Limb (tissue), 2 donors: ENCODE measurements around the gene BPIFA1.

ENCODE experiments used
- DNase-seq, 2 donors: peaks; one replicate each; pipeline ENCODE4 v3.0.0-alpha.2; 2016; ENCODE audit errors: extremely low spot score in 2 of 2

Gene BPIFA1

DNA sequence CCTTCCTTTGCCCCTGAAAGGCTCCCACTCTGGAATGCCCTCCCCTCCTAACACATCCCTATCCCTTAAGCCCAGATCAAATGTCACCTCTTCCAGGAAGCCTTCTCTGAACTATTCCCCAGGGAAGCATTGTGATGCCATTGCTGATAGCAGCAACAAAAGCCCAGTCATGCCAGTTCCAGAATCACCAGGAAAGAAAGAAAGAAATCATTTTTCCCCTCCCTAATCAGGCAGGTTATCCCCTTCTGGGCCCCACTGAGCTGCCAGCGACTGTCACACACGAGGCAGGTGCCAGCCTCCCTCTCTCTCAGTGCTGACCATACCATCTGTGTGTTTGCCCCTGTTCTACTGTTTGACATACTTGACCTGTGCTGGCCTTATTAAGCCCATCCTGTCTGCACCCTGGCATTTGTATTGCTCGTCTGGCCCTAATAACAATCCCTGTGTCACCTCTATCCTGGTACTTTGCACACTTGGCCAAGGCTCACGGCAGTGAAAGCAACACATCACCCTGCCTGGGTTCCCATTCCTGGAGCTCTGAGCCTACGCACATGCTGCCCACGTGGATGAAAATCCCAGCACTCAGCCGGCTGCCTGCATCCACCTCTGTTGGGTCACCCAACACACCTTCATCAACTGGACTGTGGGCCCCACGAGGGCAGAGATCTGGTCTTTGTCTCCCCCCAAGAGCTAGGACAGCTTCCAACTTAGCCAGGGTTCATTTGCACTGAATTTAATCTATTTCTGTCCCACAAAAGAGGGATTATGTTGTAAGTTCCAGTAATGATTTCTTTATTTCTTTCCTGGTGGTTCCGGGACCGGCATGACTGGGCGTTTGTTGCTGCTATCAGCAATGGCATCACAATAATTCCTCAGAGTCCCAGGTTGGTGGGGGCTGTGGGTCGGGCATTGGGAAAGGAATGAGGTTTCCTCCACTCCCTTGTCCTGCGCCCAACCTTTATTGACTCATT lies 42.0 kb downstream of the BPIFA1 start:
- DNase-seq: no peak

DNA sequence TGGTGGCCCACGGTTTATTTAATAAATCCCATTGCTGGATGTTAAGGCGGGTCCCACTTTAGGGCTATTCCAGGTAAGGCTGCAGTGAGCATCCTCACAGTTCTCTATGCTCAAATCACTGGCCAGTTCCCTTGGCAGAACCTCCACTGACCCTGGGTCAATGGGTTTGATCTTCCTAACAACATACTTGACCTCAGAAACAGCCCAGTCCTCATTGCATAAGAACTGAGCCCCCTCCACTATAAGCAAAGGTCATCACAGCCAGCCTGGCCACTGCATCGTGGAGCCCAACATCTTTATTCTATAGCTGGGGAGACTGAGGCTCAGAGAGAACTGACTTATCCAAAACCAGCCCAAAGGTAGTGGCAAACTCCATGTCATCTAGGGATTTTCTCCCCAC lies 42.9 kb downstream of the BPIFA1 start:
- no peak for DNase-seq

DNA sequence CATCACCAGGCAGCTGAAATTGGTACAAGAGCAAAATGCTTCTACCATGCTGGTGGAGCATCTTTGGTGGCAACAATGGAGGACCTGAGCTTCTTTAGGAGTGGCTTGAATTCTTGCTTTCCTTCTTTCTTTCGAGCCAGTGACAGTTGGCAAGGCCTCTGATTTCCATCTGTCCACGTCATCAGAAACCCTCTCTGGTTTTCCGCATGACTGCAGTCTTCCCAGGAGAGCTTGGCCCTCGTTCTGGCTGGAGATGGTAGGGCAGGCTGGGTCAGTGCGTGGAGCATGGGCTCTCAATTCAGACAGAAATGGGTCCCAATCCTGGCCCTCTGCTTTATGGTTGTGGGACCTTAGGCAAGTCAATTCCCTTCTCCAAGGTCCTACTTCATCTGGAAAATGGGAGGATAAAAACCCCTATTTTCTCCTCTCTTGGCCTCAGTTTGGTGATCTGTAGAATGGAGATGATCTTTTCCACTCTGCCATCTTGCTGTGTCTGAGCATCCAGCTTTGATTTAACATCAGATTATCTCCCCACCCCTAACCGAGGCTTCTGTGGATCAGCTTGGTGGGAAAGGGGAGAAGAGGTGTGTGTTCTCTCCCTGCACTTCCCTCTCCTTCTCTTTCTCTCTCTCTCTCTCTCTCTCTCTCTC lies 43.6 kb downstream of the BPIFA1 start:
- DNase-seq: no peak

DNA sequence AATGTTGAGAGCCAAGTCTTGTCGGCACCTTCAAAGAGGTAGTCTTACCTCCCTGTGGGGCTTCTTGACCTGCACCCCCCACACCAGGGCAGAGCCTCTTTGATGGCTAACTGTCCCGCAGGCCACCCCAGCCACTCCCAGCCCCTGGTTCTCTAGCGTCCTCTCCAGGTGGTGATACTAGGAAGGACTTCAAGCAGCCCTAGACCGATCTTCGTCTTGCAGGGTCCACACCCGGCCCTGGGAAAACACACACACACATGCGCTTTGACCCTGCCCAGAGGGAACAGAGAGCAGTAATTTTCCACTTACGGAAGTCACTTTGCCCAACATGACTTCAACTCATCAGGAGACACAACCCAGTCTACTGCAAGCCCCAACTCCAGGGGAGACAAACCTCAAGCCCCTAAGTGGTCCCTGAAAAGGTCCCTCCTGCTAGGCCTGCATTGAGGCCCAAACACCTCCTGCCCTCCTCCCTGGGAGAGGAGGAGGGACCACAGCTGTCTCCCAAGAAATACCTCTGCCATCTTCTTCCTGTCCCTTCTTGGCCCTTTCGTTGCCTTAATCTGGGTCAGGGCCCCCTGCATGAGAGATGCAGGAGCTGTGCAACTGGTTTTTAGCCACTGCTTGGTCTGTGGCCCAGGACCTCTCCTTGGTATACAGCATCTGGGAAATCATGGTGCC lies 44.3 kb downstream of the BPIFA1 start:
- DNase-seq: no peak

DNA sequence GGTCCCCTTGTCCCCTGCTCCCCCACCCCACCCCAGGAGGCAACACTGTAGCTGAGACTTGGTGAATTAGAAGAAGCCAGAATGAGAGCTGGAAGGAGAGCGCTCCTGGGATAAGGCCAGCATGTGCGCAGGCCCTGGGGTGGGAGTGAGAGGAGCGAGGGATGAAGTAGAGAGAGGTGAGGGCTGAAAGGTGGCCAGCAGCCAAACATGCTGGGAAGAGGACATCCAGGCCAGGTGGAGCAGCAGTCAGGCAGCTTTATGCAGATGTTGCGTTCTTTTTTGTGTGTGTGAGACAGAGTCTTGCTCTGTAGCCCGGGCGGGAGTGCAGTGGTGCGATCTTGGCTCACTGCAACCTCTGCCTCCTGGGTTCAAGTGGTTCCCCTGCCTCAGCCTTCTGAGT lies 45.0 kb downstream of the BPIFA1 start:
- DNase-seq: no peak

DNA sequence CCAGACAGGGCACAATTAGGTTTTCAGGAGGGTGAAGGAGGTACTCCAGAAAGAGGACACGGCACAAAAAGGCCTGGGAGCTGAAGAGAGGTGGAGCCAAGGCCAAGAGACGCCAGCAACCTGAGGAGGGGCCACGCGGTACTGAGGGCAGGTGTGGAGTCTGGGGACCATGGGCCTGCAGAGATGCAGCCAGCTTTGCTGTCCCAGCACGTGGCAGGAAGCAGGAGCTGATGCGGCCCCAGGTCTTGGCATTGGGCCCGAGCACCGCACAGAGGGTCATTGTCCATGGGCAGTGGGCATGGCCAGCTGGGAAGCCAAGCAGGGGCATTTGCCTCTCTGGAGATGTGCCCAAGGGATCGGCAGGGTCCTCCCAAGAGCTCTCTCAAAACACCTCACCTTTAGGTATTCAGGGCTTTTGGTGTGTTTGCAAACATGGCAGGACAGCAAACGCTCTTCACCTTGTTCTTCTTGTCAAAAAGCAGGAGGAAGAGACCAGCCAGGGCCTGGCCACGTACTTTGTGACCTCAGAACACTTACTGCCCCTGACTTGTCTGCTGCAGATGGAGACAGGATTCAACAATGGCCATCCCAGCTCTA lies 45.9 kb downstream of the BPIFA1 start:
- DNase-seq: peak in 1 of 2 donors; percentile 51

DNA sequence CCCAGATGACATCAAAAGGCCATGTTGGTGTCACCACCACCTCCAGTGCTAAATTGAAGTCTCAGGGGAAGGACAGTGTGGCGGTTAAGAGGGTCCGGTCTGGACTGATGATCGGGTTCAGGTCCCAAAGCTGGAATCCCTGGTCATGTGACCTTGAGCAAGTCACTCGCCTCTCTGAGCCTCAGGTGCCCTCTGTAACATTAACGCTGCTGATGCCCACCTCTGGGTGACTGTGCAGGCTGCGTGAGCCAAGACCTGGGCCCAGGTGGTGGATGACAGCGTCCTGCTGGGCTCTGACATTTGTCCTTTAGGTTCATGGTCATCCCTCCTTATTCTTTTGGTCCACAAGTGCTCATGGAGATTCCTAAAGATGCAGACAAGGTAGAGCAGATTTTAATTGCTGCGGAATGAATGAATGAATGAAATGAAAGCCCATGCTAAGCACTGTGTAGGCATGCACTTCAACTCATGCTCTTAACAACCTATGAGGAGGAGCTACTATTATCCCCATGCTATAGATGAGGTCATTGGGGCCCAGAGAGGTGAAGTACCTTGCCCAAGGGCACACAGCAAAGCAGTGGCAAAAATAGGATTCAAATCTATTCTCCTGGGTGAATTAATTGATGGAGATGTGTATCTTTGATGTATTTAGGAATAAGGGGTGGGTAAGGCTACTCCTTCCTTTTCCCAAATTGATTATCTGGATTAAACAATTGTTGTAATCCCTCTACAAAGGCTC lies 46.6 kb downstream of the BPIFA1 start:
- DNase-seq: no peak

DNA sequence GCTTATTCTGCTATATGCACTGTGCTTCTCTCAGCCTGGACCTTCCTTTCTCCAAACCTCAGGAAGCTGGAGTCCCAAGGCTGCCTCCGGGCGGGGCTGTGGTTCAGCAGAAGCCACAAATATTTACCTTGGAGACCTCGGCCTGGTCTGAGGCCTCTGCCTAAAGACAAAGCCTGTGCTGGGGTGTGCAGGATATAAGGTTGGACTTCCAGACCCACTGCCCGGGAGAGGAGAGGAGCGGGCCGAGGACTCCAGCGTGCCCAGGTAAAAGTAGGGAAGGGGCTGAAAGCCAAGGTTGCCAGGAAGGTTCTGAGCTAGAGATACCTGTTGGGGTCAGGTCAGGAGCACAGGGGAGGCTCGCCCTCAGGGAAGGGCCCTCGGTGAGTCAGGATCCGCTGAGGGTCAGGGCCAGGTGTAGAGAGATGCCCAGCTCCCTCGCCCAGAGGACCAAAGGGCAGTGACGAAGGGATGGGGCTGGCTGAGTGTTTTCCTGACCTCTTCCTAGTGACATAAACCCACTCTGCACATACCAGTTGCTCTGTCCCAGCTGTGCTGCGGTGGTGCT lies 47.3 kb downstream of the BPIFA1 start, which contains the start of gene BPIFB1:
Gene BPIFB1, plus strand, starts transcription at position 224 of the 565 bp plus-strand sequence. CDS start 2,860 bp downstream, outside the sequence.
- DNase-seq: no peak

DNA sequence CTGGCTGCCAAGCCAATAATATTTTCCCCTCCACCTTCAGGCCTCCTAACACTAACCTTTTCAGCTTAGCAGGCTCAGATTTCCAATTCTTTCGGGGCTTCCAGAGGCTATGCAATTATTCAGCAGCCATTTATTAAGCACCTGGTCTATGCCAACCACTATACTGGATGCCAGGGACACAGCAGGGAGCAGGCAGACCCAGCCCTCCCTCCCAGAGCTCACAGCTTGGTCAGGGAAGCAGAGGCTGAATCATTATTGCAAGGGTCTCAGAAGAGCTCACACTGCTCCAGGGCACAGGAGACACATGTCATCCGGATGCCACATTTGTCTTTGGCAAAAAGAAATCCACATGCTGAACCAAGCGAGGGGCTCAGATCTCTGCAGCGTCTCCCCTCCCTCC lies 48.5 kb downstream of the BPIFA1 start:
- DNase-seq: no peak

DNA sequence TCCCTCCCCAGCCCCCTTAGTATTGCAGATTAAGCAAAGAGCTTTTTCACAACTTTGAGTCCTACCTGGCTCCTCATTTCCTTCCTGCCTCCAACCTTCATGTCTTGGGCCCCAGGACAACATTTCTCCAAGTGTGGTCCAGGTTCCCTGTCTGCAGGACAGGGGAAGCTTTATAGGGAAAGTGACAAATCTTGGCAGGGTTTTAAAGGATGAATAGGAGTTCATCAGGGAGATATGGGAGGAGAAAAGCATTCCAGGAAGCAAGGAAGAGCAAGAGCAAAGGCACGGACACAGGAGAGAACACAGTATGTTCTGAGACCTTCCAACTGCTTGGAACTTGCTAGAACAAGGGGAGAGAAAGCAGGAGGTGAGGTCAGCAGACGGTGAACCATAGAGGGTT lies 49.1 kb downstream of the BPIFA1 start:
- DNase-seq: no peak

DNA sequence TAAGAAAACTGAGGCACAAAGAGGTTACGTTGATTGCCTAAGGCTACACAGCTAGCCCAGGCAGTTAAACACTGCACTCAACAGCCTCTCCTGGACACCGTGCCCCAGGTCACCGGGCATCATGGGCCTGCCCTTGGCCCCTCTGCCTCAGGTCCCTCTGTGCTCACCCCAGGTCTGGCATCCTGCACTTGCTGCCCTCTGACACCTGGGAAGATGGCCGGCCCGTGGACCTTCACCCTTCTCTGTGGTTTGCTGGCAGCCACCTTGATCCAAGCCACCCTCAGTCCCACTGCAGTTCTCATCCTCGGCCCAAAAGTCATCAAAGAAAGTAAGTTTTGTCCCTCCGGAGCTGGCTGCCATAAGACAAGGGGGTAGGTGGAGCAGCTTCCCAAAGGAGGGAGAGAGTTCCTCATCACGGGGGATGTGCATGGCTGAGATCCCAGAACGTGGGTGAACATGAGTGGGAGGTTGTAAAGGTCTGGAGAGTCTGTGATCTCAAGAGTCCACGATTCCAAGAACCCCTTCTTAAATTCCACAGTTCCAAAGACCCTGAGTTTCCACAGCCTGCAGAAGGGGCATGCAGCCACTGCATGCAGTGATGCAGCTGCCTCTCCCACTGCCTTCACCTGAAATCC lies 50.2 kb downstream of the BPIFA1 start:
- no peak for DNase-seq

DNA sequence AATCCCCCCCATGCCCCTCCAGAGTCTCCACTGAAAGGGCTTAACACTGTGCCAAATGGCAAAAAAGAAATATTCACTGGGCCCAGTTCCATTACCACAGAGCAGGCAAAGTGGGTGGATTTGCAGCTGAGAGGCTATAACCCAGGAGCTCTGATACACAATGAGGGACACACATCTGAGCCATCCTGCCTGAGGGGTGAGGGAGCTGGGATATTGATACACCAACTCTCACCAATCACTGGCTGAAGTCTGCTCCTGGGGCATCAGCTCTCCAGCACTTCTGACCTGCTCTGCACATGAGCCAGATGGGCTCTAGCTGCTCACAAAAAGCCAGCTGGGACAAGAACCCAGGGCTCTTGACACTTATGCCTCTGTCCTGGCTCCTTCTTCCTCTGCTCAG lies 52.1 kb downstream of the BPIFA1 start:
- DNase-seq: no peak

DNA sequence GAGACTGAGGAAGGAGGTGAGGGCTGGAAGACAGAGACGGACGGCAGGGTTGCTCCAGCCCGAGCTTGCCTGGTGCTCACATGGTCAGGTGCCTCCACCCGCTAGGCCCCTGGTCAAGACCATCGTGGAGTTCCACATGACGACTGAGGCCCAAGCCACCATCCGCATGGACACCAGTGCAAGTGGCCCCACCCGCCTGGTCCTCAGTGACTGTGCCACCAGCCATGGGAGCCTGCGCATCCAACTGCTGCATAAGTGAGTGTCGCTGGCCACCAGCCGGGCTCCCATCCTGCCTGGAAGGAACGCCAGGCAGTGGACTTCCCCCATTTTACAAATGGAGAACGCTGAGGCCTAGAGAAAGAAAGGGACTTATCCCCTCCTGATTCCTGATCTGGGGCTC lies 55.1 kb downstream of the BPIFA1 start:
- no peak for DNase-seq

DNA sequence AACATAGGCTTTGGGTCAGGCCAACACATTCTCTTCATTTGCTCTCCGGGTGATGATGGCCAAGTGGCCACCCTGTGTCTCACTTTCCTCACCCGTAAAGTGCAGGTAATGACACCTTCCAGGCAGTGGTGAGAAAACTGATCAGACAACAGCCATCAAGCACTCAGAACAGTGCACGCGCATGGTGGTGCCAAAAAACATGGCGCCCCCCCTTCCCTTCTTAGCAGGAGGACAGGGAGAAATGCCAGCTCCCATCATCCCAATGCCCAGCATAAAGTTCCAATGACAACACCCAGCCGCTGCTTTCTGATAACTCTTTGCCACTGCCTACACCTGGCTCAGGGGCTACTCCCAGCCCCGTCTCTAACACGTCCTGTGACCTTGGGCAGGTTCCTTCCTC lies 55.6 kb downstream of the BPIFA1 start:
- no peak for DNase-seq

DNA sequence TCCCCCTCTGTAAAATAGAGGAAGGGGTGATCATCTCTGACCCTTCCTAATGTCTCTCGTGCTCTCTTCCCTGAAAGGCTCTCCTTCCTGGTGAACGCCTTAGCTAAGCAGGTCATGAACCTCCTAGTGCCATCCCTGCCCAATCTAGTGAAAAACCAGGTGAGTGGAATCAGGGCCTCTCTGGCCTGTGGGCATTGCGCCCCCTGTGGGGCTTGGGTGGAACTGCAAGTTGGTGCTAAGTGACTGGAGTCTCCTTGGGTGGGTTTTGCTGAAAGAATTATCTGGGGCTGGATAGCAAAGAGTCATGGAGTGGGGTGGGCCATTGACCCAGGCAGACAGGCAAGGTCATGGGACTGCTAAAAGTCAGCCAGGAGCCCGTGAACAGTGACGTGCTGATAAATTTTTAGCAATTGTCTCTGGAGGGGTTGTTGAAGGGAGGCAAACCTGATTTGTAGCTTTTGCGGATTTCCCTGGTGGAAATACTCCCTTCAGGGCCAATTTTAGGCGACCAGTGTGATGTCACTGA lies 56.1 kb downstream of the BPIFA1 start:
- peak in 1 of 2 donors; percentile 67 for DNase-seq
